ENCODE measurements around the gene PARM1.

The PARM1 gene

GRCh38 chr4:75015627-75016026 lies 82.7 kb downstream of the PARM1 start:
- in situ Hi-C loops (cut with HindIII; ENCODE audit: low sequenced_read_pairs) = no loop called here
- no peak for DNase-seq (ENCODE audit: low read depth)
- no peak for TF ChIP-seq CTCF (IDR thresholded peaks at IDR 0.05; ENCODE audit: low read depth, low read length, missing control alignments)
- no peak overlapping the region for H3K4me3 ChIP-seq (ENCODE audit: low read depth, low read length)

GRCh38 chr4:75016472-75016871 lies 83.6 kb downstream of the PARM1 start:
- DNase-seq (ENCODE audit: low read depth) = no peak
- in situ Hi-C loops (cut with HindIII; ENCODE audit: low sequenced_read_pairs) = no loop called here
- no peak overlapping the region for H3K4me3 ChIP-seq (ENCODE audit: low read depth, low read length)
- no peak for TF ChIP-seq CTCF (IDR thresholded peaks at IDR 0.05; ENCODE audit: low read depth, low read length, missing control alignments)

- no peak overlapping the region for H3K4me3 ChIP-seq (ENCODE audit: low read depth, low read length)
- no peak for DNase-seq (ENCODE audit: low read depth)
- in situ Hi-C loops (cut with HindIII; ENCODE audit: low sequenced_read_pairs) = no loop called here
Observed at GRCh38 chr4:75018811-75019479, 86.0 kb downstream of the PARM1 start.

GRCh38 chr4:75025431-75025830 lies 92.5 kb downstream of the PARM1 start:
- no peak overlapping the region for H3K4me3 ChIP-seq (ENCODE audit: low read depth, low read length)
- no peak for TF ChIP-seq CTCF (IDR thresholded peaks at IDR 0.05; ENCODE audit: low read depth, low read length, missing control alignments)
- DNase-seq (ENCODE audit: low read depth) = no peak
- in situ Hi-C loops (cut with HindIII; ENCODE audit: low sequenced_read_pairs) = no loop called here

More at GRCh38 chr4:75018811-75019479, 86.0 kb downstream of the PARM1 start:
- no peak for TF ChIP-seq CTCF (IDR thresholded peaks at IDR 0.05; ENCODE audit: low read depth, low read length, missing control alignments)

GRCh38 chr4:75028196-75028854 lies 95.4 kb downstream of the PARM1 start:
- DNase-seq (ENCODE audit: low read depth) = no peak
- no peak overlapping the region for H3K4me3 ChIP-seq (ENCODE audit: low read depth, low read length)
- in situ Hi-C loops (cut with HindIII; ENCODE audit: low sequenced_read_pairs) = no loop called here
- TF ChIP-seq CTCF (IDR thresholded peaks at IDR 0.05; ENCODE audit: low read depth, low read length, missing control alignments) = no peak

- no peak overlapping the region for H3K4me3 ChIP-seq (ENCODE audit: low read depth, low read length)
- in situ Hi-C loops (cut with HindIII; ENCODE audit: low sequenced_read_pairs) = no loop called here
Observed at GRCh38 chr4:75030028-75030427, 97.1 kb downstream of the PARM1 start.

More at GRCh38 chr4:75030028-75030427, 97.1 kb downstream of the PARM1 start:
- TF ChIP-seq CTCF (IDR thresholded peaks at IDR 0.05; ENCODE audit: low read depth, low read length, missing control alignments) = no peak
- DNase-seq (ENCODE audit: low read depth) = no peak

Data from astrocyte of the cerebellum (primary cell).